GM12878 (cell line): Measurements from ENCODE around the gene PRR35.

Source experiments
- ATF7 ChIP-seq: fragments of 450-650 bp; IDR thresholded peaks from 2 replicates; pipeline ENCODE4 v1.6.1; 2016; ENCODE audit warnings: low read depth, mild to moderate bottlenecking
- CBX5 ChIP-seq: sonication (generic); IDR thresholded peaks from 2 replicates; pipeline ENCODE4 v1.6.1; 2016; ENCODE audit warnings: low read depth, moderate library complexity, mild to moderate bottlenecking, inconsistent platforms
- CEBPB ChIP-seq, 2 experiments: fragments of 150-350 bp in 1 of 2; IDR thresholded peaks; 2 replicates each; pipeline ENCODE4 v1.6.1; 2012 to 2014; ENCODE audit warnings: low read depth in 2 of 2, low read length in 2 of 2, borderline replicate concordance in 1 of 2, inconsistent platforms in 1 of 2
- CTCF ChIP-seq, 3 experiments: IDR thresholded peaks in 2 of 3; conservative IDR thresholded peaks in 1 of 3; 2 replicates each; pipeline ENCODE4 v1.5.1; 2011; ENCODE audit warnings: low read depth in 3 of 3, low read length in 3 of 3, mild to moderate bottlenecking in 3 of 3, control low read depth in 2 of 3, moderate library complexity in 2 of 3, inconsistent platforms in 1 of 3, mixed read lengths in 1 of 3; ENCODE audit not compliant: control insufficient read depth in 2 of 3, insufficient read depth in 1 of 3; ENCODE audit errors: extremely low read depth in 1 of 3
- EGR1 ChIP-seq, 2 experiments: IDR thresholded peaks; 1 replicate in 1 of 2; 2 replicates in 1 of 2; pipeline ENCODE4 v1.6.1; 2011 to 2012; ENCODE audit warnings: low read depth in 2 of 2, low read length in 2 of 2, borderline replicate concordance in 1 of 2, mild to moderate bottlenecking in 1 of 2, moderate library complexity in 1 of 2
- EZH2 ChIP-seq: IDR thresholded peaks from 2 replicates; pipeline ENCODE4 v1.6.1; 2012; ENCODE audit warnings: low read depth, mild to moderate bottlenecking, control low read depth, inconsistent platforms, low read length, borderline replicate concordance; ENCODE audit not compliant: control insufficient read depth
- GABPA ChIP-seq: IDR thresholded peaks from 2 replicates; pipeline ENCODE4 v1.6.1; 2014; ENCODE audit warnings: antibody characterized with exemption, low read depth, mild to moderate bottlenecking, inconsistent platforms
- HDAC2 ChIP-seq: fragments of 200-600 bp; sonication (generic); IDR thresholded peaks from 2 replicates; pipeline ENCODE4 v1.6.1; 2017
- JUND ChIP-seq: IDR thresholded peaks from 2 replicates; pipeline ENCODE4 v1.6.1; 2012; ENCODE audit warnings: low read depth, mild to moderate bottlenecking, low read length, improper control_type of control experiment, moderate library complexity
- MEF2B ChIP-seq: fragments of 450-650 bp; IDR thresholded peaks from 2 replicates; pipeline ENCODE4 v1.6.1; 2018; ENCODE audit warnings: mild to moderate bottlenecking, moderate library complexity; ENCODE audit not compliant: partially characterized antibody, poor library complexity, severe bottlenecking
- PML ChIP-seq: IDR thresholded peaks from 2 replicates; pipeline ENCODE4 v1.6.1; 2012; ENCODE audit warnings: low read length, inconsistent platforms
- REST ChIP-seq: IDR thresholded peaks from 2 replicates; pipeline ENCODE4 v1.6.1; 2012; ENCODE audit warnings: mild to moderate bottlenecking, low read depth, low read length
- RFX5 ChIP-seq: IDR thresholded peaks from 2 replicates; pipeline ENCODE4 v1.6.1; 2011; ENCODE audit warnings: low read depth, low read length, improper control_type of control experiment
- ZNF24 ChIP-seq: fragments of 450-650 bp; IDR thresholded peaks from 2 replicates; pipeline ENCODE4 v1.6.1; 2017; ENCODE audit warnings: antibody characterized with exemption, mild to moderate bottlenecking

- TF ChIP-seq RFX5 (no peak), MEF2B (no peak), CTCF (IDR thresholded peaks at IDR 0.05 in 2 of 3, conservative IDR thresholded peaks at IDR 0.05 in 1 of 3; ENCODE audit: control insufficient read depth in 2 of 3, extremely low read depth in 1 of 3, insufficient read depth in 1 of 3, low read depth in 3 of 3, low read length in 3 of 3) (no peak), REST (no peak), CBX5 (no peak), EGR1 (IDR thresholded peaks at IDR 0.05; ENCODE audit: borderline replicate concordance in 1 of 2, low read depth in 2 of 2, low read length in 2 of 2) (no peak), EZH2 (no peak), ZNF24 (no peak), CEBPB (IDR thresholded peaks at IDR 0.05; ENCODE audit: borderline replicate concordance in 1 of 2, low read depth in 2 of 2, low read length in 2 of 2) (no peak), PML (no peak), ATF7 (no peak), HDAC2 (no peak), JUND (no peak), GABPA (no peak)
Measured at GRCh38 chr16:561957-562938, 2.1 kb downstream of the PRR35 start.
